Cerebellar cortex (tissue), 1 donor: ENCODE measurements around the gene ZNF160.
A peak's percentile ranks its signal among the peaks of the same experiment; 100 is the strongest.
"Not testable (repeated sequence)": the region's sequence is repeated elsewhere in the genome, so short reads cannot be mapped to it uniquely, and the experiment has no call there.

Experiments
- DNase-seq: peaks from one replicate; pipeline ENCODE4 v3.0.0-alpha.2; 2015; ENCODE audit warnings: low spot score

The ZNF160 gene

GRCh38 chr19:53103234-53104203, at the start of gene ZNF160:
Gene ZNF160, minus strand, starts transcription at chr19:53103422. Its CDS starts 17,146 bp downstream, at chr19:53086276.
- peak; percentile 97 for DNase-seq

GRCh38 chr19:53147645-53148044, 44.4 kb upstream of the ZNF160 start:
- DNase-seq: no peak

GRCh38 chr19:53140351-53140750, 37.1 kb upstream of the ZNF160 start:
- no peak for DNase-seq

- DNase-seq: no peak
Measured at GRCh38 chr19:53136432-53136831, 33.2 kb upstream of the ZNF160 start.

GRCh38 chr19:53132141-53132991, 29.1 kb upstream of the ZNF160 start, which contains the start of gene ZNF415:
Gene ZNF415, minus strand, starts transcription at chr19:53132910. Its CDS starts 10,234 bp downstream, at chr19:53122676.
- peak; percentile 85 for DNase-seq

- peak; percentile 16 for DNase-seq
Measured at GRCh38 chr19:53131727-53132126, 28.5 kb upstream of the ZNF160 start.

- no peak for DNase-seq
Measured at GRCh38 chr19:53131085-53131590, 27.9 kb upstream of the ZNF160 start.

GRCh38 chr19:53130506-53130905, 27.3 kb upstream of the ZNF160 start:
- peak; percentile 28 for DNase-seq

- DNase-seq: not testable (repeated sequence)
Measured at GRCh38 chr19:53126733-53127526, 23.7 kb upstream of the ZNF160 start.

- DNase-seq: no peak
Measured at GRCh38 chr19:53123400-53123799, 20.2 kb upstream of the ZNF160 start.

GRCh38 chr19:53112286-53112685, 9.1 kb upstream of the ZNF160 start:
- no peak for DNase-seq

- no peak for DNase-seq
Measured at GRCh38 chr19:53109527-53109926, 6.3 kb upstream of the ZNF160 start.

GRCh38 chr19:53102756-53103233, 427 bp downstream of the ZNF160 start:
- peak; percentile 29 for DNase-seq

- DNase-seq: peak; percentile 29
Measured at GRCh38 chr19:53102206-53102755, 941 bp downstream of the ZNF160 start.

GRCh38 chr19:53101518-53101917, 1.7 kb downstream of the ZNF160 start:
- DNase-seq: no peak

- not testable (repeated sequence) for DNase-seq
Measured at GRCh38 chr19:53098570-53098969, 4.7 kb downstream of the ZNF160 start.

- not testable (repeated sequence) for DNase-seq
Measured at GRCh38 chr19:53096982-53097690, 6.1 kb downstream of the ZNF160 start.

GRCh38 chr19:53096579-53096978, 6.6 kb downstream of the ZNF160 start:
- not testable (repeated sequence) for DNase-seq

- no peak for DNase-seq
Measured at GRCh38 chr19:53094754-53095575, 8.3 kb downstream of the ZNF160 start.
